Measurements from ENCODE around the gene RPAP2.

Gene RPAP2

DNA sequence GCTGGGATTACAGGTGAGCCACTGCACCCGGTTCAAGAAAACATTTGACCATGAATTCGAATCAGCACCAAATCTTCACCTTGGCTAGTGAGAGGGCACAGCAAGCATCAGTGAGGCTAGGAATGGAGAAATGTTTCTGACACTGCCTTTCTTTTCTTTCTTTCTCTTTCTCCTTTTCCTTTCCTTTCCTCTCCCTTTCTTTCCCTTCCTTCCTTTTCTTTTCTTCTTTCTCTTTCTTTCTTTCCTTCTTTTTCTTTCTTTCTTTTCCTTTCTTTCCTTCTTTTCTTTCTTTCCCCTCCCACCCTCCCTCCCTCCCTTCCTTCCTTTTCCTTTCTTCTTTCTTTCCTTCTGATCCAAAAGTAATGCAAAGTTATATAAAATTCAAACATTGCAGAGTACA lies 147.0 kb downstream of the RPAP2 start:
- no peak for DNase-seq (ENCODE audit: extremely low read depth in 1 of 2, low read depth in 1 of 2)

DNA sequence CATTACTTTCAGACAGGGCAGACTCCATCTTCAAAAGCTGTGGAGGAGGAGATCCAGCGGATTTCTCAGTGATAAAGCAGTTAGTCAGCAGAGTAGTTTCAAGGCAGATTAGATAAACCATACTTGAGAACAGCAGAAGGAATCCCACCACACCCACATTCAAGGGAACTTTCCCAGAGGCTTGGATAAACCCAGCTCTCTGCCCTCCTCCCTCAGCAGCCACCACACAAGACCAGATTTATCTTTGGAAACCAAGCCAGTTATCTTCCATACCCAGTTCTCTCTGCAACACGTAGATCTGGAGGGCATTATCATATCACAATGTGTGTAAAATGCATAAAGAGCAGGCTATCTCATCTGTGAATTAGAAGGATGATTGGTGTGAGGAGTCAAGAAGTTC lies 147.7 kb downstream of the RPAP2 start:
- no peak for DNase-seq (ENCODE audit: extremely low read depth in 1 of 2, low read depth in 1 of 2)

DNA sequence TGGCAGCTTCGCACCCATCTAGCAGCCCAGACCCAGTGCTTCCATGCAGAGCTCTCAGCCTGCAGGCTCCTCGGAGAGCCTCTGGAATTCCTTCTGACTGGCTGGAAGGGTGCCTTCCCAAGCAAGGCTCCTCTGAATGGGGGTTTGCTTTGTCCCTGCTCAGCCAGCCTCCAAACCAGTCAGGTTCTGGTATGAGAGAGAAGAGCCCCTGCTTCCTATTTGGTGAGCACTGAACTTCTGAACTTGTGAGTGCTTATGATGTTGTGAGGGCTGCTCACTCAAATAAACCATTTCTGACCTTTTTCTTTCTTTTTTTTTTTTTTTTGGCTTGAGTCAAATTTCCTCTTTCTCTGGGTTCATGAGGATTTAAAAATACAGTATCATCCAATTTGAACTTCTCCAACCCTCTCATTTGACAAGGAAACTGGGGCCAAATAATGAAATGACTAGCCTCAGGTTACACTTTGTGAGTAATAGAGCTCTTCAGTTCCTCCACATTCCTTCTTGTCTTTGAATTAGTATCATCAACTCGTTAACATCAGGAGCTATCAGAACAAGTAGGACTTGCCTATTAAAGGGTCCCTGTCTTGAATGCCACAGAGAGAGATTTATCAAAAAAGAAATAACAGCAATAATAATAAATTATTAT lies 148.3 kb downstream of the RPAP2 start:
- no peak for DNase-seq (ENCODE audit: extremely low read depth in 1 of 2, low read depth in 1 of 2)

DNA sequence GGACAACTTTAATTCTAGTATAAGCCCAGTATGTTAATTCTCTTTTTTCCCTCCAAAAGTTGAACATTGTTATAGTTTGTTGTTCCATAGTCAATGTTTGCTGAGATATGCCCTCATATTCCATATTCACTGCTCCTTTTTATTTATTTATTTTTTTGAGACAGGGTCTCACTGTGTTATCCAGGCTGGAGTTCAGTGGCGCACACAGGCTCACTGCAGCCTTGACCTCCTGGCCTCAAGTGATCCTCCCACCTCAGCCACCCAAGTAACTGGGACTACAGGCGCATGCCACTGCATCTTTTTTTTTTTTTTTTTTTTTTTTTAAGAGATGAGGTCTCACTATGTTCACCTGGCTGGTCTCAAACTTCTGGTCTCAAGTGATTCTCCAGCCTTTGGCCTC lies 149.1 kb downstream of the RPAP2 start:
- no peak for DNase-seq (ENCODE audit: extremely low read depth in 1 of 2, low read depth in 1 of 2)

Measured in stimulated activated CD8-positive, alpha-beta memory T cell treated with anti-CD3 and anti-CD28 coated beads, Interleukin-7, amount 100 ng/mL, for 48 hours (primary cell).